CD4-positive, alpha-beta T cell treated with Interleukin-17A for 1 hour (primary cell): ENCODE data around the gene NANOGP8.

ENCODE experiments used
- DNase-seq: peaks from one replicate; pipeline ENCODE4 v3.0.0-alpha.2; 2020

NANOGP8 gene

GRCh38 chr15:35055416-35056105, 29.5 kb downstream of the NANOGP8 start:
- no peak for DNase-seq

- no peak for DNase-seq
Observed at GRCh38 chr15:35054380-35054779, 30.7 kb downstream of the NANOGP8 start.

- DNase-seq = no peak
Observed at GRCh38 chr15:35047996-35048395, 37.1 kb downstream of the NANOGP8 start.

- no peak for DNase-seq
Observed at GRCh38 chr15:35047528-35047927, 37.6 kb downstream of the NANOGP8 start.

- no peak for DNase-seq
Observed at GRCh38 chr15:35043373-35044095, 41.6 kb downstream of the NANOGP8 start.

- no peak for DNase-seq
Observed at GRCh38 chr15:35040339-35041255, 44.5 kb downstream of the NANOGP8 start.

GRCh38 chr15:35038626-35039451, 46.3 kb downstream of the NANOGP8 start:
- DNase-seq = no peak
